ENCODE data around the gene AGBL4.

DNA sequence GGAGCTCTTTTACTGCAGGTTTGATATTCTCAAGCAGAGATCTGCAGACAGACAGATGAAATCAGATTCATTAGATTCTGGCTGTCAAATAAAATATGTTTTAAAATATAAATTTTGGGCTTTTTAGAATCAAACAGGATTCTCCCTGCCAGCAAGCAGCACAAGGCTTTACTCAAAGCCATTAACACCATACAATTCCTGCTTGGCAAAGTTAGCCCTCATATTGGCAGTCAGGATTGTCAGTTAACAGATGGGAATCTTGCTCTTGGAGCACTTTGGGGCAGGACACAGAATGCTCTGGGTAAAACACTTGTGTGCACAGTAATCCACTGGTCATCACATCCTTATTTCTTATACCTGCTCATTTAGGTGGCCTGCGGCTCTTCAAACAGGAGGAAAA is 686.5 kb downstream of the AGBL4 start:
- no peak for TF ChIP-seq EZH2 (IDR thresholded peaks at IDR 0.05)
- no peak for TF ChIP-seq POLR2AphosphoS5 (IDR thresholded peaks at IDR 0.05; ENCODE audit: borderline replicate concordance, low read depth, low read length)

All from SK-N-MC (cell line).